Myocyte (in vitro differentiated cells): Measurements from ENCODE around the gene ADAMTS18. TPM values are rescaled to one million over a fixed set of nuclear protein-coding genes. Genes with fewer than 3 reads are reported as not detected.
"Not testable (repeated sequence)": the region's sequence is repeated elsewhere in the genome, so short reads cannot be mapped to it uniquely, and the experiment has no call there.

Experiments used
- DNase-seq: peaks from one replicate; pipeline ENCODE4 v3.0.0-alpha.2; 2012; ENCODE audit warnings: low read depth
- total RNA-seq: library from RNA; depleted of rRNA; stranded (reverse); fragments of >200 nt; gene quantifications from 2 replicates; pipeline ENCODE4 v1.2.3, GENCODE V29; 2014

ADAMTS18 gene
- total RNA-seq, 1 donor from 2014 or later = 0.13 TPM

DNA sequence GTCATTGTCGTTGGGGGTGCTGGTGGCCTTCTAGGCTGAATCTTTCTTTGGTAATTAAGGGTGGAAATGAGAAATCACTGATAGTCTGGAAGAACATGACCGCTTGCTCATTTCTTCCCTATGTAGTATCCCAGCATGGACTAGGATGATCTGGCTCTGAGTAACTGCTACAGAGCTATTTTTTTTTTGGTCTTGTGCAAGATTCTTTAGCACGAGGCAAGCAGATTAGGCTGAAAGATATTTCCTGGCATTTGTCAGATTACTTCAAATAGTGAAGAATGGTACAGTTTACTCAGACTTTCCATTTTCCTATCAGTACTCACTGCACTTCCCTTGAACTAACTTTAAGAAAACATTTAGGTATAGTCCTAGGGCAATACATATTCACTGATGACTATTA is 146.6 kb downstream of the ADAMTS18 start:
- peak; percentile 19 for DNase-seq

GRCh38 chr16:77285676-77286075 is 149.2 kb downstream of the ADAMTS18 start:
- no peak for DNase-seq

DNA sequence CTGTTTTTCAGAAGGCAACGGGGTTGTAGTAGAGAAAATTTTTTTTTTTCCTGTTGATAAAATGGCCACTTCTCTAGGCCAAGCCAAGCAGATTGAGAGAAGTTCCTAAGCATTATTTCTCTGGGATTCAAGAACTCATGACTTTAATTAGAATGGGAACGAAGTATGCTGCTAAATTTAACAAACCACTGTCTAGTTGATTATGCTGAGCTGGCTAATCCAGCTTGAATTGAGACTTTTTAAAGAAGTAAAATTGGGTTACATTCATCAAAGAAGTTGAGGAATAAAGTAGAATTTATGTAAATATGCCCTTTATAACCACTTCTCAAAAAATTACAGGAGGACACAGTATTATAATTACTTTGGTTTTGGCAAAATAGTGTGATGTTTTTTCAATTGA is 152.5 kb downstream of the ADAMTS18 start:
- DNase-seq = peak; percentile 50

DNA sequence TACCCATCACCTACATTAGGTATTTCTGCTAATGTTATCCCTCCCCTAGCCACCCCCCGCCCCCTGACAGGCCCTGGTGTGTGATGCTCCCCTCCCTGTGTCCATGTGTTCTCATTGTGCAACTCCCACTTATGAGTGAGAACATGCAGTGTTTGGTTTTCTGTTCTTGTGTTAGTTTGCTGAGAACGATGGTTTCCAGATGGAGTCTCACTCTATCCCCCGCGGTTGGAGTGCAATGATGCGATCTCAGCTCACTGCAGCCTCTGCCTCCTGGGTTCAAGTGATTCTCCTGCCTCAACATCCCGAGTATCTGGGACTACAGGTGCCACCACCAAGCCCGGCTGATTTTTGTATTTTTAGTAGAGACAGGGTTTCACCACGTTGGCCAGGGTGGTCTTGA is 155.5 kb downstream of the ADAMTS18 start:
- not testable (repeated sequence) for DNase-seq

DNA sequence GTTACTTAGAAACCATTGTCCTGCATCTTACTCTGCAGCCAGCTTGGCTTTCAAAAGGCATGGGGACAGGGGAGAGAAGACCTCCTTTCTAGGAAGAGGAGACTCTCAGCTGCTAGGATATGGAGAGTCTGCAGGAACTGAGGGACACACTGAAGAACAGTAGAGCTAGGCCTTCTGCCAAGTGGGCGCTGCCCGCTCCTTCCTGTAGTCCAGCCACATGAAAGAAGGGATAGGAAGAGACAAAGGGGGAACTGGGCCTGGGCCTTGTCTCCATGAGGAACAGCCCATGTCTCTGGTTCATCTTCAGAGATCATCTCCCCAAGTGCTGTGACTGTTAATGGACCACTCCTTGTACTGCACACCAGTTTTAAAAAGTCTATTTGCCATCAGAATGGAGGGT is 157.3 kb downstream of the ADAMTS18 start:
- DNase-seq = peak; percentile 77

- DNase-seq = peak; percentile 87
These were observed 157.7 kb downstream of the ADAMTS18 start for GRCh38 chr16:77277141-77277540.

DNA sequence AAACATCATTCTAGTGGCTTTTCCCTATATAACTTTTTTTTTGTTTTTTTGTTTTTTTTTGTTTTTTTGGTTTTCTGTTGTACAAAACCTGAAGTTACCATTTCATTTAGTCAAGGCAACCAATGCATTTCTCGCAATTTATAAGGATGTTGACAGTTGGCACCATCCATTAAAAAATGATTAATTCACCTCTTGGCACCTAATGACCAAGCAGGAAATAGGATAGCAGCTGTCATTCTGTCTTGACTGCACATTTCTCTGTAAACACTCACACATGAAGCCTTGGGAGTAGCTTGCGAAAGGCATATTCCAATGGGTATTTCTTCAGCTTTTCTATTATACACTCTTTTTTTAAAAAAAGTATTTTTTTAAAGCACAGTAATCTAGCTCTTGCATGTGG is 158.2 kb downstream of the ADAMTS18 start:
- DNase-seq = peak; percentile 79

DNA sequence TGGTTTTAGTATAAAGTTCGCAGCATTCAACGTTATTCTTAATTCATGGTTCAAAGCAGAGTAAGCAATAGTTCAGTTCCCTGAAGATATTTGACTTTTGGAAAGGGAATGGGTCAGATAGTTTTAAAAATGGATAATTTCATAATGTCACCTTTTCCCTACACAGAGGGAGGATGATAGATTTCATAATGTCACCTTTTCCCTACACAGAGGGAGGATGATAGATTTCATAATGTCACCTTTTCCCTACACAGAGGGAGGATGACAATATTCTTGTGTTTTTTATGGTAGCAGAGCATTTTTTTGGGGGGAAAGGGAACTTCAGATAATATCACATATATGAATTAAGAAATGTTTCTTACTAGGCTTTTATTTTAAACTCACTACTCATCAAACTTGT is 159.5 kb downstream of the ADAMTS18 start:
- DNase-seq = not testable (repeated sequence)

DNA sequence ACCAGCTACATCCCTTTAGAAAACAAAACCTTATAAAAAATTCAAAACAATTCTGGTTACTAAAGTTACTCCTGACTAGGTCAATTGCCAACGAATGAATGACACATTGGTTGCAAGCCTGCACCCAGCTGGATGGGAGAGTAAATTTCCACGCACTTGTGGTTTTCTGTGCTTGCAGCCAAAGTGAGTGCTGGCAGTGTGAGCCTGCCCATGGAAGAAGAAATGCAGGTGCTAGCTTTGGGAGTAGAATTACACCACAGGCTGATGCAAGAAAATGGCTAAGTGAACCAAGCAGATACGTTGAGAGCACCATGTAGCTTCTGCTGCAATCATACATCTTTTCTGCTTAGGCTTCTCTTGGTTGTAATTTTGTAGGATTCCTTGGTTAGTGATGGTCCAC is 161.0 kb downstream of the ADAMTS18 start:
- DNase-seq = peak; percentile 94

DNA sequence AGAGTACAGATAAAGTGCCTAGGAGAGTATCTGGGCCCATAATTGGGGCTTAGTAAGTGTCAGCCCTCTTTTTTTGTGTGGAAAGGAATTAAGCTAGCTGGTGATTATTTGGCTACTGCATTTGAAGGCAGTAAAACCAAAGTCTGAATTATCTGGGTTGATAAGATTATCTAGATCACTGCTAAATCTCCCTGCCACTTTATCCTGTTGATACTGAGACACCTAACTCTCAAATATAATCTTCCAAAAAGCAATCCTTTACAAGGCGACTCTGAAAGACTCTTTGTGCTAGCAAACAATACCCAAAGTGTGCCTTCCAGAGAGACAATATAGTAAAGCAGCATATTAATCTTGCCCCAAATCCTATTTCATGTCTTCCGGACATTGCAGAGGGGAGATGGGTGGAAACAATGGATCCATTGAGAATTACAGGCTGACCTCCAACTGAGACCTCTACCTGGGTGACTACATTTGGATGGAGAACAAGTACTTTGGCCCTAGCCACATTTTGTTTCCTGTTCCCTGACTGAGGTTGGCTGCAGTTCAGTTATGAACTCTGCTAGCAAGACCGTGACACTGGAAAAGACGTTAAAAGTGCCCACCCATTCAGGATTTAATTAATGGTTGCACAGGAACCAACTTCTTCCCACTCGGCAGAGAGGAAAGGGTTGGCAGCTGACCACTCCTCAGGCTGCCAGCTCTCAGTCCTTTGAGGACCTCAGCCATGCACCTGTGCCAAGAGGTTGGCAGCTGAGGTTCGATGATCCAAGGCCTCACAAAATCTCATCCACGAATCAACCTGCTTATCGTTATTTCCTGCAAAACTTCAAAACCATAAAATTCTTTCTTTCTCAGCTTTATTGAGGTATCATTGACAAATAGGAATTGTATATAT is 163.1 kb downstream of the ADAMTS18 start:
- peak; percentile 22 for DNase-seq

- DNase-seq = not testable (repeated sequence)
These were observed 168.6 kb downstream of the ADAMTS18 start for GRCh38 chr16:77266185-77266584.

GRCh38 chr16:77262971-77263370 is 171.9 kb downstream of the ADAMTS18 start:
- no peak for DNase-seq

DNA sequence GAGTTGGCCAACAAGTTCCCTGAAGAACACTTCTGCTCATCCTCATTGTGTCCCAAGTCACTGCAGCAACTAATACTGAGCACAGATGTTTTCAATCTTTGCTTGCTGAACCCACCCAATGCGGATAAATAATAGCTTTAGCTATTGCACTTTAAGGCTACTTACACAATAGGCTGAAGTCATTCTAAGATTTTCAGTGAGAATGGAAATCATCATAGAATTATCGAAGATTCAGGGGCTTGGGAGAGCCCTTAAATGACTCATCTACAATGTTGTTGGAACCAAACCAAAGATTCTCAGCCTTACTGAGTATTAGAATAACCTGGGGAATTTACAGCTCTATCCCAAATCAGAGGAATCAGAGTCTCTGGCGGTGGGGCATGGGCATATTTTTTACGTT is 184.4 kb downstream of the ADAMTS18 start:
- no peak for DNase-seq

- no peak for DNase-seq
These were observed 188.7 kb downstream of the ADAMTS18 start for GRCh38 chr16:77246150-77246549.

- not testable (repeated sequence) for DNase-seq
These were observed 192.4 kb downstream of the ADAMTS18 start for GRCh38 chr16:77242471-77242870.

DNA sequence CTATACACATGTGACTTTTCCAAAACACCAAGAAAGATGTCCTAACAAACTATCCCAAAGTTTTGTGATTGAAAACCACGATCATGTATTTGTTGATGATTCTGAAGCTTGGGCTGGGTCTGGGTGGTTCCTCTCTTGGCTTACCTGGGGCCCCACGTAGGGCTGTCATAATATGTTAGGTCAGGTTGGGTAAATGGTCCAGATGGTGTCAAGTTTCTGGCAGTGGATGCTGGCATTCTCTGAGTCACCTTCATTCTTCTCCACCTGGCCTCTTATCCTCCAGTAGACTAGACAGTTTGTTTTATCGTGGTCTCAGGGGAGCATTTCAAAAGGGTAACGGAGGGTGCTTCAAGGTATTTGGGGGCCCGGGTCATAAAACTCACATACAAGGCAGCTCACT is 196.2 kb downstream of the ADAMTS18 start:
- DNase-seq = no peak

DNA sequence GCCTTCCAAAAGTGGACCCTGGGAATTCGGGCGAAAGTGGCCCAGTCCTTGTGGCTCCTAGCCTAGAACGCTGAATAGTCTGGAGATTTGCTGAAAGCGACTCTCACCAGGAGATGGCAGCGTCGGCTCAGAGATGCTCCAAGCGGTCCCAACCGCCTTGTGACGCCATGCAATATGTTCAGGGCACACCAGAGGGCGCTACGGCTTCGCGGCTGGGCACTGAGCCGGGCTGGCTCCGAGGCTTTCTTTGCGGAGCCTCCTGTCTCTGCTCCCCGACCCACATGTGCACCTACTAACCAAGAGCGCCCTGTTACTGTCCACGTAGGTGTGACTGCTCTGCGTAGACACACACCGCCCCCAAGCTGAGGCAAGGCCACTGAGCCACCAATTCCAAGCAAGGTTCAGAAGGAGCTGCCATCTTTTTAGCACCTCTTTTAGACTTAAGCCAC is 198.7 kb downstream of the ADAMTS18 start:
- peak; percentile 84 for DNase-seq

GRCh38 chr16:77234611-77235010 is 200.2 kb downstream of the ADAMTS18 start:
- no peak for DNase-seq

- no peak for DNase-seq
These were observed 200.9 kb downstream of the ADAMTS18 start for GRCh38 chr16:77233799-77234519.
